WERI-Rb-1 (cell line): ENCODE results near the gene TTC7B.

Source experiments
- DNase-seq: peaks from one replicate; pipeline ENCODE4 v3.0.0-alpha.2; 2020
- H3K27ac ChIP-seq: fragments of 250-450 bp; sonication (Bioruptor Pico); 2 replicates; pipeline ENCODE4 v1.5.1; 2020; ENCODE audit warnings: mild to moderate bottlenecking, moderate library complexity
- H3K27me3 ChIP-seq: fragments of 250-450 bp; sonication (Bioruptor Pico); 2 replicates; pipeline ENCODE4 v1.5.1; 2021; ENCODE audit warnings: mild to moderate bottlenecking, low read depth, moderate library complexity; ENCODE audit not compliant: insufficient read depth, severe bottlenecking
- H3K36me3 ChIP-seq: fragments of 250-450 bp; sonication (Bioruptor Pico); 2 replicates; pipeline ENCODE4 v1.5.1; 2020; ENCODE audit warnings: mild to moderate bottlenecking, moderate library complexity
- H3K4me3 ChIP-seq: 2 replicates; pipeline ENCODE4 v1.5.1; 2011; ENCODE audit warnings: low read depth, mild to moderate bottlenecking, control low read depth, low read length
- H3K9me3 ChIP-seq: fragments of 250-450 bp; sonication (Bioruptor Pico); 2 replicates; pipeline ENCODE4 v1.5.1; 2021; ENCODE audit warnings: mild to moderate bottlenecking, moderate library complexity; ENCODE audit not compliant: severe bottlenecking
- TF ChIP-seq, protein P1 (sequence below): IDR thresholded peaks from 2 replicates; pipeline ENCODE4 v1.5.1; 2011; ENCODE audit warnings: low read depth, mild to moderate bottlenecking, control low read depth, inconsistent platforms, low read length

TTC7B gene

DNA sequence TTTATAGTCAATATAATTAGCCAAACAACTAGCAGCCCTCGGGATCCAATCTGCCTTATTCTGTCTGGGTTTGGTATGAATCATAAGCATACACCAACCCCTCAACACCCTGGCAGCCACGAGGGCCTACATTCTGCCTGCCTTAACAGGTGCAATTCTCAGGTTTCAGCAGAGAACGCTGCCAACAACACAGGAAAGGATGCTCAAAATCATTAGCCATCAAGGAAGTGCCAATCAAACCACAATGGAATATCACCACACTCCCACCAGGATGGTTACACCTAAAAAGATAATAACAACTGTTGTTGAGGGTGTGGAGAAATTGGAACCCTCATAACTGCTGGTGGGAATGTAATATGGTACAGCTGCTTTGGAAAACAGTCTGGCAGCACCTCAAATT lies 122.8 kb downstream of the TTC7B start:
- TF ChIP-seq, protein P1, sequence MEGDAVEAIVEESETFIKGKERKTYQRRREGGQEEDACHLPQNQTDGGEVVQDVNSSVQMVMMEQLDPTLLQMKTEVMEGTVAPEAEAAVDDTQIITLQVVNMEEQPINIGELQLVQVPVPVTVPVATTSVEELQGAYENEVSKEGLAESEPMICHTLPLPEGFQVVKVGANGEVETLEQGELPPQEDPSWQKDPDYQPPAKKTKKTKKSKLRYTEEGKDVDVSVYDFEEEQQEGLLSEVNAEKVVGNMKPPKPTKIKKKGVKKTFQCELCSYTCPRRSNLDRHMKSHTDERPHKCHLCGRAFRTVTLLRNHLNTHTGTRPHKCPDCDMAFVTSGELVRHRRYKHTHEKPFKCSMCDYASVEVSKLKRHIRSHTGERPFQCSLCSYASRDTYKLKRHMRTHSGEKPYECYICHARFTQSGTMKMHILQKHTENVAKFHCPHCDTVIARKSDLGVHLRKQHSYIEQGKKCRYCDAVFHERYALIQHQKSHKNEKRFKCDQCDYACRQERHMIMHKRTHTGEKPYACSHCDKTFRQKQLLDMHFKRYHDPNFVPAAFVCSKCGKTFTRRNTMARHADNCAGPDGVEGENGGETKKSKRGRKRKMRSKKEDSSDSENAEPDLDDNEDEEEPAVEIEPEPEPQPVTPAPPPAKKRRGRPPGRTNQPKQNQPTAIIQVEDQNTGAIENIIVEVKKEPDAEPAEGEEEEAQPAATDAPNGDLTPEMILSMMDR = no peak
- Histone ChIP-seq H3K27ac (no peak overlapping the region), H3K27me3 (no peaks in the 10 kb centered on the region), H3K4me3 (no peak overlapping the region), H3K36me3 (peaks cover 50% of the 10 kb centered on the region), H3K9me3 (no peaks in the 10 kb centered on the region)
- no peak for DNase-seq

DNA sequence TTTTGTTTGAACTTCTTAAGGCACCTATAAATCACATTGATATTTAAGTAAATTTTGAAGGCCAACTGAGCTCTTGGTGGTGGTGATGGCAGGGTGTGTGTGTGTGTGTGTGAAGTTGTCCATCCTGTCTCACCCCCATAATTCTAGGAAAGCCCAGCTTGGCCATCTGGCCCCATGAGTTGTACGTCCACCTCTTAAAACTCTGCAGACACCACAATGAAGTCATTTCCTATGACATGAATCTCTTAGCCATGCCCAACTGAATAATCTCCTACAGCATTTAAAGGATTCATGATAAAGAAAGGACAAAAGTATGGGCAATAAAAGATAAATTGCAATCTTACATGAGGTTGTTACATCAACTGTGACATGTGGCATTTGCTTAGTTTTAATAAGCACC lies 123.4 kb downstream of the TTC7B start:
- H3K27me3 ChIP-seq = no peaks in the 10 kb centered on the region
- DNase-seq = no peak
- TF ChIP-seq, protein P1 = no peak
- H3K36me3 ChIP-seq = peaks cover 55% of the 10 kb centered on the region
- H3K9me3 ChIP-seq = no peaks in the 10 kb centered on the region
- no peak overlapping the region for H3K27ac ChIP-seq
- no peak overlapping the region for H3K4me3 ChIP-seq

DNA sequence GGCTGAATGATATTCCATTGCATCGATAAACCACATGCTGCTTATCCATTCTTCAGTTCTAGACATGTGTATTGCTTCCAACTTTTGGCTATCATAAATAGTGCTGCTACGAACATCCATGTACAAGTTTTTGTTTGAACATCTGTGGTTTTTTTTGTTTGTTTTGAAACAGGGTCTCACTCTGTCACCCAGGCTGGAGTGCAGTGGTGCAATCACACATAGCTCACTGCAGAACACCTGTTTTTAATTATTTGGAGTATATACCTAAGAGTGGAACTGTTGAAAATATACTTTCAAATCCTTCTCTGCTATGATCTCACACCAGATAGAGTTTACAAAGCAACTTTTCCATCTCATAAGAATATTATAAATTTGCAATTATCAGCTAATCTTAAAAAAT lies 124.2 kb downstream of the TTC7B start:
- TF ChIP-seq, protein P1 = no peak
- Histone ChIP-seq H3K27ac (no peak overlapping the region), H3K36me3 (peaks cover 63% of the 10 kb centered on the region), H3K4me3 (no peak overlapping the region), H3K27me3 (no peaks in the 10 kb centered on the region), H3K9me3 (no peaks in the 10 kb centered on the region)
- DNase-seq = no peak

DNA sequence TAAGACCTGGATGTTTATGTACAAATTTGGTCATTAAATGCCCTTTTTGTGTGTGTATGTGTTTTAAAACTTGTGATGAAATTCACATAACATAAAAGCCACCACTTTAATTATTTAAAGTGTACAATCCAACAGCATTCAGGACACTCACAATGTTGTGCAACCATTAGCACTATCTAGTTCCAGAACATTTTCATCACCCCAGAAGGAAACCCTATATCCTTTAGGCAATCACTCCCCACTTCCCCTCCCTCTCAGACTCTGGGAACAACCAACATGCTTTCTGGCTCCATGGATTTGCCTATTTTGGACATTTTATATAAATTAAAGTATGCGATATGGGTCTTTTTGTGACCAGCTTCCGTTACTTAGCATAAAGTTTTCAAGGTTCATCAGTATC lies 124.6 kb downstream of the TTC7B start:
- H3K36me3 ChIP-seq = peaks cover 66% of the 10 kb centered on the region
- H3K27me3 ChIP-seq = no peaks in the 10 kb centered on the region
- DNase-seq = no peak
- TF ChIP-seq, protein P1 = no peak
- no peak overlapping the region for H3K4me3 ChIP-seq
- H3K9me3 ChIP-seq = no peaks in the 10 kb centered on the region
- no peak overlapping the region for H3K27ac ChIP-seq

DNA sequence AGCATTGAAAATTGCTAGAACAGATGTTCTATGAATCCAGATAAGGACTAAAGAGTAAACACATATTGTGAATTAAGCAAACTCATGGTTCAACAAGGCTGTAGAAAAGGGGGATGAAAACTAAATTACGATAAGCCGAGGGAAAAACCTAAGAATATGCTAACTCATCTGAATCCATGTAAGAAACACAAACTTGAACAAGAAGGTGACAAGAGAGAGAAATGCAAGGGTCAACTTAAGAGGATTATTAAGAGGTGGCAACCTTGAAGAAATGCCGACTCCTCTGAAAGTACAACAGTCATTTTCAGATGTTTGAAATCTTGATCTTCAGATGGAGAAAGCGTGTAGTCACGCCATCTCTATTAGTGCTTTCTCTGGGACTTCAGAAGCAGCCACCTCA lies 128.6 kb downstream of the TTC7B start:
- TF ChIP-seq, protein P1 = no peak
- no peak for DNase-seq
- Histone ChIP-seq H3K27ac (no peak overlapping the region), H3K27me3 (no peaks in the 10 kb centered on the region), H3K9me3 (no peaks in the 10 kb centered on the region), H3K36me3 (peaks cover 80% of the 10 kb centered on the region), H3K4me3 (no peak overlapping the region)

DNA sequence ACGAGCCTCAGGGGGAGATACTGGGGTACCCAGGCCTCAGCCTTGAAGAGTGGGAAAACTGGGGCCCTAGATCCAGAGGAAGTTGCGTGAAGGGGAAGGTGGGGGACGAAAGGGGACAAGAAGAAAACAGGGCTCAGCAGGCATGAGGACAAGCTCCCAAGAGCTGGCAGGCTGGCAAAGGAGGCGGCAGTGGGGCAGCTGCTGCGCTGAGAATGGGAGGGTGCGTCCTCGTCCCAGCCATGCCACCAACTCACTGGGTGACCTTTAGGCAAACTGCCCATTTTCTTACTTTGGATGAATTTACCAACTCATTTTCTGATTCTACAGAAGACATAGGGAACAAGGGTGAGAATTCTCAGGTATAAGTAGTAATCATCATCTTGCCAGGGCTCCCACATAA lies 133.6 kb downstream of the TTC7B start:
- Histone ChIP-seq H3K27me3 (no peaks in the 10 kb centered on the region), H3K36me3 (peaks cover 61% of the 10 kb centered on the region), H3K9me3 (no peaks in the 10 kb centered on the region), H3K4me3 (no peak overlapping the region), H3K27ac (no peak overlapping the region)
- DNase-seq = no peak
- TF ChIP-seq, protein P1 = no peak
